ENCODE data around the gene DENND2D. TPM values are rescaled to one million over a fixed set of nuclear protein-coding genes. Genes with fewer than 3 reads are reported as not detected.

Gene DENND2D
- total and polyA plus RNA-seq, 2 donors from 2014 or later = 45.3 to 81.0 TPM

DNA sequence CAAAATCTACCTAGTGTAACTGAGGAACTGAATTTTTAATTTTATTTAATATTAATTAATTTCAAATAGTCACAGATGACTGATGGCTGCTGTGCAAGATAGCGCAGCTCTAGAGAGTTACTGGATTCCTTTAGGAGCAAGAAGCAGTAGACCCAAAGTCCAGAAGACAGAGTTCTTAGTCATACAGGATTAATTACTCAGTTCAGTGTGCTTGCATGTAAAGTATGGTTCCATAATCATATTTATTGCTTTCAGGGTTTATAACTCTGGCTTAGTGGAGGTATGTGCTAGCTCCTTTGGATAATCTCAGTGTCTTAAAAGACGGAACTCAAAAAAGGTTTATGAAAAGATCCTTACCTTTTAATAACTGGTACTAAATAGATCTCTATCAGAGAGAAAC lies 43.0 kb downstream of the DENND2D start:
- FAIRE-seq = no peak
- H3K9me3 ChIP-seq (ENCODE audit: control insufficient read depth in 2 of 3, insufficient read depth in 1 of 3, low read length in 3 of 3) = no peaks in the 10 kb centered on the region
- no peak overlapping the region for H3K27ac ChIP-seq (ENCODE audit: low read depth in 2 of 2, low read length in 2 of 2)
- intact Hi-C loops (cut with DNase I) = no loop called here
- no peak for DNase-seq
- no peak overlapping the region for H3K4me3 ChIP-seq (ENCODE audit: low read length in 3 of 3)
- TF ChIP-seq, protein P1, sequence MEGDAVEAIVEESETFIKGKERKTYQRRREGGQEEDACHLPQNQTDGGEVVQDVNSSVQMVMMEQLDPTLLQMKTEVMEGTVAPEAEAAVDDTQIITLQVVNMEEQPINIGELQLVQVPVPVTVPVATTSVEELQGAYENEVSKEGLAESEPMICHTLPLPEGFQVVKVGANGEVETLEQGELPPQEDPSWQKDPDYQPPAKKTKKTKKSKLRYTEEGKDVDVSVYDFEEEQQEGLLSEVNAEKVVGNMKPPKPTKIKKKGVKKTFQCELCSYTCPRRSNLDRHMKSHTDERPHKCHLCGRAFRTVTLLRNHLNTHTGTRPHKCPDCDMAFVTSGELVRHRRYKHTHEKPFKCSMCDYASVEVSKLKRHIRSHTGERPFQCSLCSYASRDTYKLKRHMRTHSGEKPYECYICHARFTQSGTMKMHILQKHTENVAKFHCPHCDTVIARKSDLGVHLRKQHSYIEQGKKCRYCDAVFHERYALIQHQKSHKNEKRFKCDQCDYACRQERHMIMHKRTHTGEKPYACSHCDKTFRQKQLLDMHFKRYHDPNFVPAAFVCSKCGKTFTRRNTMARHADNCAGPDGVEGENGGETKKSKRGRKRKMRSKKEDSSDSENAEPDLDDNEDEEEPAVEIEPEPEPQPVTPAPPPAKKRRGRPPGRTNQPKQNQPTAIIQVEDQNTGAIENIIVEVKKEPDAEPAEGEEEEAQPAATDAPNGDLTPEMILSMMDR (IDR thresholded peaks at IDR 0.05; ENCODE audit: borderline replicate concordance, extremely low read depth, insufficient read depth) = no peak
- H3K9ac ChIP-seq (ENCODE audit: low read length in 3 of 3) = no peak overlapping the region
- no peaks in the 10 kb centered on the region for H3K27me3 ChIP-seq (ENCODE audit: control insufficient read depth, insufficient read depth, low read length)
- no peaks in the 10 kb centered on the region for H3K4me1 ChIP-seq (ENCODE audit: control insufficient read depth in 2 of 3, insufficient read depth in 2 of 3, low read depth in 1 of 3, low read length in 3 of 3)
- peaks cover 4 to 11% (median 8%) of the 10 kb centered on the region in 3 donors for H3K36me3 ChIP-seq (ENCODE audit: control insufficient read depth in 2 of 3, insufficient read depth in 3 of 3, low read length in 3 of 3)

DNA sequence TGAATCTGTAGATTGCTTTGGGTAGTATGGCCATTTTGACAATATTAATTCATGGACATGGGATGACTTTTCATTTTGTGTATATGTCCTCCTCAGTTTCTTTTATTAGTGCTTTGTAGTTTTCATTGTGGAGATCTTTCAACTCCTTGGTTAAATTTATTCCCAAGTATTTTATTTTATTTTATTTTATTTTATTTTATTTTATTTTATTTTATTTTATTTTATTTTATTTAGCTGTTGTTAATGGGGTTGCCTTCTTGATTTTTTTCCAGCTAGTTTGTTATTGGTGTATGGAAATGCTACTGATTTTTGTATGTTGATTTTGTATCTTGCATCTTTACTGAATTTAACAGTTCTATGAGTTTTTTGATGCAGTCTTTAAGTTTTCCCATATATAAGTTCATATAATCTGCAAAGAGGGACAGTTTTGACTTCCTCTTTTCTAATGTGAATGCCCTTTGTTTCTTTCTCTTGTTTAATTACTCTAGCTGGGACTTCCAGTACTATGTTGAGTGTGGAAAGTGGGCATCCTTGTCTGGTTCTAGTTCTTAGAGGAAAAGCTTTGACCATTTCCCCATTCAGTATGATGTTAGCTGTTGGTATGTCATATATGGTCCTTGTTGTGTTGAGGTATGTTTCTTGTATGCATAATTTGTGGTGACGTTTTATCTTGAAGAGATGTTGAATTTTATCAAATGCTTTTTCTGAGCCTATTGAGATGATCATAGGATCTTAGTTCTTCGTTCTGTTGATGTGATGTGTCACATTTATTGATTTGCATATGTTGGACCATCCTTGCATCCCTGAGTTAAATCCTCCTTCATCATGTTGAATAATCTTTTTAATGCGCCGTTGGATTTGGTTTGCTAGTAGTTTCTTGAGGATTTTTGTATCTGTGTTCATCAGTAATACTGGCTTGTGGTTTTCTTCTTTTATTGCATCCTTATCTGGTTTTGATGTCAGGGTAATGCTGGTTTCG lies 46.1 kb downstream of the DENND2D start:
- H3K9ac ChIP-seq (ENCODE audit: low read length in 3 of 3) = no peak overlapping the region
- no peak overlapping the region for H3K4me3 ChIP-seq (ENCODE audit: low read length in 3 of 3)
- H3K27ac ChIP-seq (ENCODE audit: low read depth in 2 of 2, low read length in 2 of 2) = no peak overlapping the region
- H3K9me3 ChIP-seq (ENCODE audit: control insufficient read depth in 2 of 3, insufficient read depth in 1 of 3, low read length in 3 of 3) = no peaks in the 10 kb centered on the region
- DNase-seq = no peak
- H3K36me3 ChIP-seq (ENCODE audit: control insufficient read depth in 2 of 3, insufficient read depth in 3 of 3, low read length in 3 of 3) = peaks cover 2 to 20% (median 9%) of the 10 kb centered on the region in 3 donors
- FAIRE-seq = no peak
- peaks cover 0 to 2% (median 0%) of the 10 kb centered on the region in 3 donors for H3K4me1 ChIP-seq (ENCODE audit: control insufficient read depth in 2 of 3, insufficient read depth in 2 of 3, low read depth in 1 of 3, low read length in 3 of 3)
- H3K27me3 ChIP-seq (ENCODE audit: control insufficient read depth, insufficient read depth, low read length) = no peaks in the 10 kb centered on the region
- TF ChIP-seq, protein P1 (IDR thresholded peaks at IDR 0.05; ENCODE audit: borderline replicate concordance, extremely low read depth, insufficient read depth) = no peak
- intact Hi-C loops (cut with DNase I) = no loop called here

DNA sequence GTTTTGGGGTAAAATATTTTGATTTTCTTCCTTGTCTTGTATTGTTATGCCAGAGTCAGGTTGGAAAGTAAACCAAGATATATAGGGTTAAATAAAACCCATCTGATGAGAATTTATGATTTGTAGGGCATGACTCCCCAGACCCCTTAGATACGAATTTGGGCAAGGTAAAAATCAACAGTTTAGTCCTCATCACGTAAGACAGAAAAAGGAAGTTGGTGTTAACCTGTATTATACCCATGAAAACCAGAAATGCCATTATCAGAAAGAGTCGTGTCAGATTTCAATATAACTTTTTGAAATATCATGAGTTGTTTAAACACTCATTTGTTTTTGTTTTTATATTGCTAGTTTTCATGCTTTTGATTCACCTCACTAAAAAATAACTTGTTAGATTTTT lies 48.6 kb downstream of the DENND2D start:
- no peak for DNase-seq
- H3K9ac ChIP-seq (ENCODE audit: low read length in 3 of 3) = no peak overlapping the region
- H3K27ac ChIP-seq (ENCODE audit: low read depth in 2 of 2, low read length in 2 of 2) = no peak overlapping the region
- no peaks in the 10 kb centered on the region for H3K27me3 ChIP-seq (ENCODE audit: control insufficient read depth, insufficient read depth, low read length)
- no peaks in the 10 kb centered on the region for H3K9me3 ChIP-seq (ENCODE audit: control insufficient read depth in 2 of 3, insufficient read depth in 1 of 3, low read length in 3 of 3)
- no peak overlapping the region for H3K4me3 ChIP-seq (ENCODE audit: low read length in 3 of 3)
- H3K4me1 ChIP-seq (ENCODE audit: control insufficient read depth in 2 of 3, insufficient read depth in 2 of 3, low read depth in 1 of 3, low read length in 3 of 3) = peaks cover 0 to 2% (median 0%) of the 10 kb centered on the region in 3 donors
- TF ChIP-seq, protein P1 (IDR thresholded peaks at IDR 0.05; ENCODE audit: borderline replicate concordance, extremely low read depth, insufficient read depth) = no peak
- peaks cover 2 to 31% (median 16%) of the 10 kb centered on the region in 3 donors for H3K36me3 ChIP-seq (ENCODE audit: control insufficient read depth in 2 of 3, insufficient read depth in 3 of 3, low read length in 3 of 3)
- no peak for FAIRE-seq
- intact Hi-C loops (cut with DNase I) = no loop called here

Data from kidney (tissue), 14 donors.